Fibroblast of pulmonary artery (primary cell): ENCODE measurements around the gene EPM2A.

ENCODE experiments used
- DNase-seq: peaks from one replicate; pipeline ENCODE4 v3.0.0-alpha.2; 2010; ENCODE audit warnings: low read depth
- H3K4me3 ChIP-seq: replicated peaks from 2 replicates; pipeline ENCODE4 v1.5.1; 2011; ENCODE audit warnings: low read depth, mild to moderate bottlenecking, control low read depth, low read length, moderate library complexity
- CTCF ChIP-seq: IDR thresholded peaks from 2 replicates; pipeline ENCODE4 v1.5.1; 2011; ENCODE audit warnings: mild to moderate bottlenecking, control low read depth, low read length, inconsistent platforms; ENCODE audit errors: missing control alignments

The EPM2A gene

GRCh38 chr6:145688493-145688905 is 46.8 kb downstream of the EPM2A start:
- no peak overlapping the region for H3K4me3 ChIP-seq
- TF ChIP-seq CTCF, result no peak
- DNase-seq, result peak; percentile 25

GRCh38 chr6:145685932-145686331 is 49.4 kb downstream of the EPM2A start:
- no peak for TF ChIP-seq CTCF
- no peak for DNase-seq
- H3K4me3 ChIP-seq, result no peak overlapping the region

- no peak for TF ChIP-seq CTCF
- H3K4me3 ChIP-seq, result no peak overlapping the region
- no peak for DNase-seq
Observed at GRCh38 chr6:145681965-145682364, 53.4 kb downstream of the EPM2A start.

- DNase-seq, result no peak
- no peak overlapping the region for H3K4me3 ChIP-seq
- TF ChIP-seq CTCF, result no peak
Observed at GRCh38 chr6:145673504-145673903, 61.8 kb downstream of the EPM2A start.

- DNase-seq, result peak; percentile 76
- H3K4me3 ChIP-seq, result no peak overlapping the region
- no peak for TF ChIP-seq CTCF
Observed at GRCh38 chr6:145670311-145670710, 65.0 kb downstream of the EPM2A start.

GRCh38 chr6:145669627-145670034 is 65.7 kb downstream of the EPM2A start:
- peak; percentile 77 for DNase-seq
- TF ChIP-seq CTCF, result no peak
- no peak overlapping the region for H3K4me3 ChIP-seq

GRCh38 chr6:145668844-145669243 is 66.5 kb downstream of the EPM2A start:
- no peak overlapping the region for H3K4me3 ChIP-seq
- no peak for DNase-seq
- no peak for TF ChIP-seq CTCF
